Esophagus mucosa (tissue), 1 donor: ENCODE results near the gene USP40. TPM values are rescaled to one million over a fixed set of nuclear protein-coding genes. Genes with fewer than 3 reads are reported as not detected.
A peak's percentile ranks its signal among the peaks of the same experiment; 100 is the strongest.
"Not testable (repeated sequence)": the region's sequence is repeated elsewhere in the genome, so short reads cannot be mapped to it uniquely, and the experiment has no call there.

ENCODE experiments used
- ATAC-seq: fragments of 200-7000 bp; cut with Tn5 transposase; one replicate; pipeline ENCODE4 v1.9.1; 2020
- total RNA-seq: library from RNA; stranded (reverse); gene quantifications from one replicate; pipeline ENCODE4 v1.2.4, GENCODE V29; 2023
- donor health status: DM: yes; HTN: yes; CAD: no.

Gene USP40, protein sequence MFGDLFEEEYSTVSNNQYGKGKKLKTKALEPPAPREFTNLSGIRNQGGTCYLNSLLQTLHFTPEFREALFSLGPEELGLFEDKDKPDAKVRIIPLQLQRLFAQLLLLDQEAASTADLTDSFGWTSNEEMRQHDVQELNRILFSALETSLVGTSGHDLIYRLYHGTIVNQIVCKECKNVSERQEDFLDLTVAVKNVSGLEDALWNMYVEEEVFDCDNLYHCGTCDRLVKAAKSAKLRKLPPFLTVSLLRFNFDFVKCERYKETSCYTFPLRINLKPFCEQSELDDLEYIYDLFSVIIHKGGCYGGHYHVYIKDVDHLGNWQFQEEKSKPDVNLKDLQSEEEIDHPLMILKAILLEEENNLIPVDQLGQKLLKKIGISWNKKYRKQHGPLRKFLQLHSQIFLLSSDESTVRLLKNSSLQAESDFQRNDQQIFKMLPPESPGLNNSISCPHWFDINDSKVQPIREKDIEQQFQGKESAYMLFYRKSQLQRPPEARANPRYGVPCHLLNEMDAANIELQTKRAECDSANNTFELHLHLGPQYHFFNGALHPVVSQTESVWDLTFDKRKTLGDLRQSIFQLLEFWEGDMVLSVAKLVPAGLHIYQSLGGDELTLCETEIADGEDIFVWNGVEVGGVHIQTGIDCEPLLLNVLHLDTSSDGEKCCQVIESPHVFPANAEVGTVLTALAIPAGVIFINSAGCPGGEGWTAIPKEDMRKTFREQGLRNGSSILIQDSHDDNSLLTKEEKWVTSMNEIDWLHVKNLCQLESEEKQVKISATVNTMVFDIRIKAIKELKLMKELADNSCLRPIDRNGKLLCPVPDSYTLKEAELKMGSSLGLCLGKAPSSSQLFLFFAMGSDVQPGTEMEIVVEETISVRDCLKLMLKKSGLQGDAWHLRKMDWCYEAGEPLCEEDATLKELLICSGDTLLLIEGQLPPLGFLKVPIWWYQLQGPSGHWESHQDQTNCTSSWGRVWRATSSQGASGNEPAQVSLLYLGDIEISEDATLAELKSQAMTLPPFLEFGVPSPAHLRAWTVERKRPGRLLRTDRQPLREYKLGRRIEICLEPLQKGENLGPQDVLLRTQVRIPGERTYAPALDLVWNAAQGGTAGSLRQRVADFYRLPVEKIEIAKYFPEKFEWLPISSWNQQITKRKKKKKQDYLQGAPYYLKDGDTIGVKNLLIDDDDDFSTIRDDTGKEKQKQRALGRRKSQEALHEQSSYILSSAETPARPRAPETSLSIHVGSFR
- 28.6 TPM for total RNA-seq

DNA sequence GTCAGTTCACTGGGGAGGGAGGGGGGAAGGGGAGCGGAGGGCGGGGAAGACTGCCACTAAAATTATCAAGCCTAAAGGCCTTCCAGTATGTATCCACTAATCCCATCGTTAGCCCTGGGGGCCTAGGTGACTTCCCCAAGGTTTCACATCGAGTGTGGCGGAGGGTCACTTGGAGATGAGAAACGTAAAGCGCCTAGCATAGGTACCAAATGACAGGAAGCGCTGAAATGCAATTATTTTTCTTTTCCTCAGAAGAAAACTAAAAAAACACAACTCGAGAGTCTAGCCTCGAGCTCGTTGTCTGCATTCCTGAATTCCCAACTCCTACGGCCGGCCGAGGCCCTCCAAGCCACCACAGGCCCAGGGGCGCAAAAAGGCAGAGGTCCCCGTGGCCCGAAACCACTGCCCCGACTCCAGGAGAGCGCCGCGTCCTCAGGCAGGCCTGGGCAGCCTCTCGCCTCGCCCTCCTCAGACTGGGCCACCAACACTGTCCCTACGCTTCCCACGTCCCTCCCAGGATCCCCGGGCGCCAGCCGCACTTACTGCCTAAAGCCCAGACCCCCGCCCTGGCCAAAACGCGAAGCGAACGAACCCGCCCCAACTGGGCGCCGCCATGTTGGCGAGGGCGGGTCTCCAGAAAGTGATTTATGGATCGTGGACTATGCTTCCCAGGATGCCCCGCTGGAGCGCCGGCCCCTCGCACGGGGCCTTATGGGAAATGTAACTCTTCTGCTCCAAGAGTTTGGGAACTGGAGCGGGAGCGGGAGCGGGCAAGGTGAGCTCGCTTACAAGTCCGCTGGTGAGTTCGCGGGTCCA is at the start of gene USP40:
TSS of gene USP40 (minus strand) at position 642 of the 816 bp plus-strand sequence. CDS start 1,228 bp downstream, outside the sequence.
- peak; percentile 98 for ATAC-seq

DNA sequence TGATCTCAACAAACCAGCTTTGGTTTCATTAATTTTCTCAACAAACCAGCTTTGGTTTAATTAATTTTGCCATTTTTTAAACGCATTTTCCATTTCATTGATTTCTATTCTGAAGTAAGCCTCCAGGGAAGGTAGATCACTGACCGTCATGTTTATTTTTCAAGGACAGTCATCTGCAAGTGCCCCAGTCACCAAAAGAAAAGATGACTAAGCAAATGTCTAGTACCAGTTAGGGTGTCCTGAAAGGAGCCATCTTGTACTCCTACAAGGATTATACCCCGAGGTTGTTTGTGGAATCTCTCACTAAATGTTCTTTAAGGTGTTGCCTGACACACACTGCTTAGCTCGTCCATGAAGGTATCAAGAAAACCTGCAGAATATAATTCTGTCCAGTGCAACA is 44.7 kb upstream of the USP40 start:
- no peak for ATAC-seq

DNA sequence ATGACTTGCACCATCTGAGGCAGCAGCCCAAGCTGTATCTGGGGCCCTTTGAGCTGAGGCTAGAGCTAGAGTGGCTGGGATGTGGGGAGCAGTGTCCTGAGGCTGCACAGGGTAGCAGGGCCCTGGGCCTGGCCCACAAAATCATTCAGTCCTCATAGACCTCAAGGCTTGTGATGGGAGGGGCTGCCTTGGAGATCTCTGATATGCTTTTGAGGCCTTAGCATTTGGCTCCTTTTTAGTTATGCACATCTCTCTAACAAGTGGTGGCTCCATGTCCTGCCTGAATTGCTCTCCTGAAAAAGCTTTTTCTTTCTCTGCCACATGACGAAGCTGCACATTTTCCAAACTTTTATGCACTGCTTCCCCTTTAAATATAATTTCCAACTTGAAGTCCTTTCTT is 39.1 kb upstream of the USP40 start:
- no peak for ATAC-seq

DNA sequence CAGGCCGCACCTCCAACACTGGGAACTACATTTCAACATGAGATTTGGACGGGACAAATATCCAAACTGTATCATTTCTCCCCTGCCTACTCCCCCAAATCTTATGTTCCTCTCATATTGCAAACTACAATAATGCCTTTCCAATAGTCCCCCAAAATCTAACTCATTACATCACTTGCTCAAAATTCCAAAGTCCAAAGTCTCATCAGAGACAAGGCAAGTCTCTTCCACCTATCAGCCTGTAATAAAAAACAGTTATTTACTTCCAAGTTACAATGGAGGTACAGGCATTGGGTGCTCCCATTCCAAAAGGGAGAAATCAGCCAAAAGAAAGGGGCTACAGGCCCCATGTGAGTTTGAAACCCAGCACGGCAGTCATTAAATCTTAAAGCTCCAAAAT is 38.2 kb upstream of the USP40 start:
- ATAC-seq, result no peak

DNA sequence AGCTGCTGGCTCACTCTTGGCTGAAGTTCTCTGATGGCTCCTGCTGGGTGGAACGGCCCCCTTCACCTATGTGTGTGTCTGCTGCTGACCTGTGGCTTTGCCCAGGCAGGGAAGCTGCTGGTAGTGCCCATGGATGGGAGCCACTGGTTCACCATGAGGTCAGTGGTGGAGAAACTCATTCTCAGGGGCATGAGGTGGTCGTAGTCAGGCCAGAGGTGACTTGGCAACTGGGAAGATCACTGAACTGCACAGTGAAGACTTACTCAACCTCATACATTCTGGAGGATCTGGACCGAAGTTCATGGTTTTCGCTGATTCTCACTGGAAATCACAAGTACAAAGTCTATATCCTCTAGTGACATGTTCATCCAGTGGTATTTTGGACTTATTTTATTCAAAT is 36.9 kb upstream of the USP40 start:
- ATAC-seq, result no peak

DNA sequence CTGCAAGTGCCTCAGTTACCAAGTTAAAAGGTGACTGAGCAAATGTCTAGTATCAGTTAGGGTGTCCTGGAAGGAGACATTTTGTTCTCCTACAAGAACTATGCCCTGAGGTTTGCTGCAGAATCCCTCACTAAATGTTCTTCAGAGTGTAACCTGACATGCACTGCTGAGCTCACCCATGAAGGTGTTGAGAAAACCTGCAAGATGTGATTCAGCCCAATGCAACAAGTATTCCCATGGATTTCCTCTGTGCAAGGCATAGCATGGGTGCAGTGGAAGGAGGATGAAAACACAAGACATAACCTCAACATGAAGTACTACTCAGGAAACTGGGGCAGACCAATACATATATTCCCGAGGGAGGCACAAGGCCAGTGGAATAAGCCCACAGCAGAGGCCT is 35.5 kb upstream of the USP40 start:
- no peak for ATAC-seq

DNA sequence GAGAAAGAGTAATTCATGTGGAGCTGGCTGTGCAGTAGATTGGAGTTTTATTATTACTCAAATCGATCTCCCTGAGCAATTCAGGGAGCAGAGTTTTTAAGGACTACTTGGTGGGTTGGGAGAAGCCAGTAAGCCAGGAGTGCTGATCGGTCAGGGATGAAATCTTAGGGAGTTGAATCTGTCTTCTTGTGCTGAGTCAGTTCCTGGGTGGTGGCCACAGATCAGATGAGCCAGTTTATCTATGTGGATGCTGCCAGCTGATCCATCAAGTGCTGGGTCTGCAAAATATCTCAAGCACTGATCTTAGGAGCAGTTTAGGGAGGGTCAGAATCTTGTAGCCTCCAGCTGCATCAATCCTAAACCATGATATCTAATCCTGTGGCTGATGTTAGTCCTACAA is 33.8 kb upstream of the USP40 start:
- no peak for ATAC-seq

DNA sequence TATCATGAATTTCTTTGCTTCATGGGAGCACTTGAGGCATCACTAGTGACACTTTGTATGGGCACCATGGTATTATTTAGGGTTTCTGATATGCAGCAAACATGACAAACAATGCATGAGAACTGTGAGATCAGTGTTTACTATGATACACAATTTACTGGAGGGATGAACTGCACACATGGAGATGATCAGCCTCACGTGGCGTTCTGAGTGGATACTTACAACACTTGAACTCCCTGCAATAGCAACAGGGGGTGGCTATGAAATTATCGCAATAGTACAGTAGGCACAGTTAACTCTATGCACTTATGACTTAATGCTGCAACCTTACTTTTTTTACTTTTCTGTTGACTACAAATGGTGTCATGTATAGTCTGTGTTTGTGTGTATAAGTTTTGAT is 32.4 kb upstream of the USP40 start:
- no peak for ATAC-seq

DNA sequence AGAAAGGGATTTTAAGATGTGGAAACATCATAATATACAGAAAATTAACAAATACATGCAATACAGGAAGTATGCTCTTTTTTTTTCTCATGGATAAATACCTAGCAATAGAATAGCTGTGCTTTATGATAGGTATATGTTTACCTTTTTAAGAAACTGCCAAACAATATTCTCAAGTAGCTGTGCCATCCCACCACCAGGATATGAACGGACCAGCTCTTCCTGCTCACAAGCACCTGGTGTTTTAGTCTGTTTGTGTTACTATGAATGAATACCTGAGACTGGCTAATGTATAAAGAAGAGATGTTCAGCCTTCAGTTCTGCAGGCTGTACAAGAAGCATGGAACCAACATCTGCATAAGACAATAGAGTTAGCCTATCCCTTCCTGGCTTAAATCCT is 30.9 kb upstream of the USP40 start:
- no peak for ATAC-seq

DNA sequence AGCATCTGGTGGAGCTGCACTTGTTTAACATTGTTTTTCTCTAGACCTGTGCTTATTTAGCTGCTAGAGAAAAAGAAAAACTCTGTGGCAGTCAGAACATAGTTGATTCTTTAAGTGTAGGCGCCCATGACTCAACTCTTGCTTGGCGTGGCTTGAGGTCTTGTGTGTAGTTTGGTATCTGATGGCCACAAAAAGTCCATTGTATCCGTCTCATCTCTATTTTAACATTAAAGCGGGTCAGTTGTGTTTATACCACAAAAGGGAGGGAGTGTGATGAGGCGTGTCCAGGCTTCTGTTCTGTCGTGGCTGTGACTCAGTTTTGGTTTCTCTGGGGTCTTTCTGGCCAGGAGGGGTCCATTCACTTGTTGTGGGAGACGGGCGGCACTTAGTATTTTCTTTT is 26.6 kb upstream of the USP40 start:
- ATAC-seq, result no peak

DNA sequence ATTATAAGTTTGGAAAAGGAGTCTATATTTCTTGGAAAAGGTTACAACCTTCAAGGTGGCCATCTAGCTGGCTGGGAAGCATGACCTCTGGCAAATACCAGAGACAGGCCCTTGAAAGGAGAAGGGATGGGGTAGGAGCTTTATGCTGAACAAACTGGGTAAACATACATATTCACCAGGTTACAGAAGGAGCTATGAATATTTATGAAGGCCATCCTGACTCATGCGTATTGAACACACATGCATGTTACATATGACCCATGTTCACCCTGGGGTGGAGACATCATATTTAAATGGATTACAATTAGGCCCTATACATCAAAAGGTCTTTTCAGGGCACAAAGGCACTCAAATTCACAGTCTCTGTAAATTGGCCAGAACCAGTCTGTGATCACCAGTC is 26.1 kb upstream of the USP40 start:
- ATAC-seq, result not testable (repeated sequence)

DNA sequence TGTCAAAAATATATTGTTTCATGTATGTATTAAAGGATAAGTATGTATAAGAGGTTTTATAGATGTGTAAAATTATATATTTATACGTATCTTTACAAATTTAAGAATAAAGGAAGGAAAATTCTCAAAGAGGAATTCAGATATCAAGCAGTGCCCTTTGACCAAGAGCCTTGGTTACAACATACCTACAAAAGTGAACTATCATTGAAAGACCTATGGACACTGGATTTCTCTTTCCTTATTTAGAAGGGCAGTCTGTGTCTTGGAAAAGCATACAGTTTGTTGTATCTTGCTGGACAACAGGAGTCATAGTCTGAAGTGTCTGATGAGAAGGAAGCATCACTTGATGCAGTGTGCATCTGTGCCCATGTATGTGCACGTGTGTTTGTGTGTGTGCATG is 21.8 kb upstream of the USP40 start:
- ATAC-seq, result no peak

DNA sequence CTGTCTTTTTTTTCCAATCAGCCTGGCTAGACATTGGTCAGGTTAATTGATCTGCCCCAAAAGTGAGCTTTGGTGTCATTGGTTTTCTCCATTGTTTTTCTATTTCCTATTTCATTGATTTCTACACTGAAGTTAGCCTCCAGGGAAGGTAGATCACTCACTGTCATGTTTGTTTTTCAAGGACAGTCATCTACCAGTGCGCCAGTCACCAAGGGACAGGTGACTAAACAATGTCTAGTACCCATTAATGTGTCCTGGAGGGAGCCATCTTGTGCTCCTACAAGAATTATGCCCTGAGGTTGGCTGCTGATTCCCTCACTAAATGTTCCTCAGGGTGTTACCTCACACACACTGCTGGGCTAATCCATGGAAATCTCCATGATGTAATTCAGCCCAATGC is 17.6 kb upstream of the USP40 start:
- no peak for ATAC-seq

DNA sequence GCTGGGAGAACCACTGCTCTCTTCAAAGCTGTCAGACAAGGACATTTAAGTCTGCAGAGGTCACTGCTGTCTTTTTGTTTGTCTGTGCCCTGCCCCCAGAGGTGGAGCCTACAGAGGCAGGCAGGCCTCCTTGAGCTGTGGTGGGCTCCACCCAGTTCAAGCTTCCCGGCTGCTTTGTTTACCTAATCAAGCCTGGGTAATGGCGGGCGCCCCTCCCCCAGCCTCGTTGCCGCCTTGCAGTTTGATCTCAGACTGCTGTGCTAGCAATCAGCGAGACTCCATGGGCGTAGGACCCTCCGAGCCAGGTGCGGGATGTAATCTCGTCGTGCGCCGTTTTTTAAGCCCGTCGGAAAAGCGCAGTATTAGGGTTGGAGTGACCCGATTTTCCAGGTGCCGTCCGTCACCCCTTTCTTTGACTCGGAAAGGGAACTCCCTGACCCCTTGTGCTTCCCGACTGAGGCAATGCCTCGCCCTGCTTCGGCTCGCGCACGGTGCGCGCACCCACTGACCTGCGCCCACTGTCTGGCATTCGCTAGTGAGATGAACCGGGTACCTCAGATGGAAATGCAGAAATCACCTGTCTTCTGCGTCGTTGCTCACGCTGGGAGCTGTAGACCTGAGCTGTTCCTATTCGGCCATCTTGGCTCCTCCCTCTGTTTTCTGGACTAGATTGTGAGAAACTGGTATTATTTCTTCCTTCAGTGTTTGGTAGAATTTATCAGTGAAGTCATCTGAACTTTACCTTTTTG is 16.8 kb upstream of the USP40 start:
- ATAC-seq, result not testable (repeated sequence)

DNA sequence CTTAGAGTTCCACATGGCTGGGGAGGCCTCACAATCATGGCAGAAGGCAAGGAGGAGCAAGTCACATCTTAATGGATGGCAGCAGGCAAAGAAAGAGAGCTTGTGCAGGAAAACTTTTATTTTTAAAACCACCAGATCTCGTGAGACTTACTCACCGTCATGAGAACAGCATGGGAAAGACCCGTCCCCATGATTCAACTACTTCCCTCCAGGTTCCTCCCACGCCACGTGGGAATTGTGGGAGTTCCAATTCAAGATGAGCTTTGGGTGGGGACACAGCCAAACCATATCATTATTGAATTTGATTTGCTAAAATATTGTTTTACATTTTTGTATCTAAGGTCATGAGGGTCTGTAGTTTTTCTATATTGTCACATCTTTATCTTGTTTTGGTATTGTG is 10.8 kb upstream of the USP40 start:
- not testable (repeated sequence) for ATAC-seq

DNA sequence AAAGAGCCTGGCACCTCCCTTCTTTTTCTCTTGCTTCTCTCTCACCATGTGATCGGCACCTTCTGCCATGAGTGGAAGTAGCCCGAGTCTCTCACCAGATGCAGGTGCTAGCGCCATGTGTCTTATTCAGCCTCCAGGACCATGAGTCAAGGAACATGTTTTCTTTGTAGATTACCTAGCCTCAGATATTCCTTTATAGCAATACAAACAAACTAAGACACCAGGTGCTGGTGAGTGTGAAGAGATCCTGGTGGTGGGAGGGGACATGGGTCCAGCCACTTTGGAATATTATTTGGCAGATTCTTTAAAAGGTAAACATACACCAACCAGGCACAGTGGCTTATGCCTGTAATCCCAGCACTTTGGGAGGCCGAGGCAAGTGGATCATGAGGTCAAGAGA is 5.9 kb upstream of the USP40 start:
- no peak for ATAC-seq

DNA sequence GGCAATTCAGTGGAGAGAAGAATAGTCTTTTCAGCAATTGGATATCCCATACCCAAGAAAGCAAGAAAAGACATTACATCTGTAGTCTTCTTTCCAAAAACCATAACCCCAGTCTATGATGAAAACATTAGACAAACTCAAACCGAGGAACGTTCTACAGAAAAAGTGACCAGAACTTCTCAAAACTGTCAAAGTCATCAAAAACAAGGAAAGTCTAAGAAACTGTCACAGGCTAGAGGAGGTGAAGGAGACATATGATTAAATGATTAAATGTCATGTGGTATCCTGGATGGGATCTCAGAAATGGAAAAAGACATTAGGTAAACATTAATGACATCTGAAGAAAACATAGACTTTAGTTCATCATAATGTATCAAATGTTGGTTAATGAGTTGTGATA is 4.9 kb upstream of the USP40 start:
- no peak for ATAC-seq

DNA sequence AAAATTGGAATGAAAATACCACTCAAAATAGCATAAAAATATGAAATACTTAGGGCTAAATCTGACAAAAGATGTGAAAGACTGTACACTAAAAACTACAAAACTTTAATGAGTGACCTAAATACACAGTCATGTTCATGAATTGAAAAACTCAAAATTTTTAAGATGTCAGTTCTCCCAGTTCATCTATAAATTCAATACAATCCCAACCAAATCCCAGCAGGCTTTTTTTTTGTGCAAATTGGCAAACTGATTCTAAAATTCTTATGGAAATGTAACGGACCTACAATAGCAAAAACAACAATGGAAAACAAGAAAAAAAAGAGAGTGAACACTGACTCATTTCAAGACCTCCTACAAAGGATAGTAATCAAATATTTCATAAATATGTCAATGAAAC is 4.4 kb upstream of the USP40 start:
- no peak for ATAC-seq

DNA sequence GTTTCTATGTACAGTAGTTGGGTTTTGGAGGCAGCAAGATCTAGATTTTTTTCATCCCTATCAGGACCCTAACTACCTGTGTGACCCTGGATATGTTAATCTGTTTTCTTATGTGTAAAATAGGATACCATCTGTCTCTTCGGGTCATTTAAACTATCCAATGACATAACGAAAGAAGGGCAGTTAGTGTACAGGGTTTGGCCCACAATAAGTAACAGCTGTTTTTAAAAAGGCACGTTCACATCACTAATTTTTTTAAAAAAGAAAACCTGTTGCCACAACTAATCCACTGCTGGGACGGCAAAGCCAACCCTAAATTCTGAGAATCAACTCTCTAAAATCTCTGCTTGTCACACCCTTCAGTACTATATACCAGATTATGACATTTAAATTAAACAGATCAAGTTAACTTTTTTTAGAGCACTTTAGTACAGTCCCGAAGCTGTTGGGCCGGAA is 869 bp downstream of the USP40 start:
- no peak for ATAC-seq

DNA sequence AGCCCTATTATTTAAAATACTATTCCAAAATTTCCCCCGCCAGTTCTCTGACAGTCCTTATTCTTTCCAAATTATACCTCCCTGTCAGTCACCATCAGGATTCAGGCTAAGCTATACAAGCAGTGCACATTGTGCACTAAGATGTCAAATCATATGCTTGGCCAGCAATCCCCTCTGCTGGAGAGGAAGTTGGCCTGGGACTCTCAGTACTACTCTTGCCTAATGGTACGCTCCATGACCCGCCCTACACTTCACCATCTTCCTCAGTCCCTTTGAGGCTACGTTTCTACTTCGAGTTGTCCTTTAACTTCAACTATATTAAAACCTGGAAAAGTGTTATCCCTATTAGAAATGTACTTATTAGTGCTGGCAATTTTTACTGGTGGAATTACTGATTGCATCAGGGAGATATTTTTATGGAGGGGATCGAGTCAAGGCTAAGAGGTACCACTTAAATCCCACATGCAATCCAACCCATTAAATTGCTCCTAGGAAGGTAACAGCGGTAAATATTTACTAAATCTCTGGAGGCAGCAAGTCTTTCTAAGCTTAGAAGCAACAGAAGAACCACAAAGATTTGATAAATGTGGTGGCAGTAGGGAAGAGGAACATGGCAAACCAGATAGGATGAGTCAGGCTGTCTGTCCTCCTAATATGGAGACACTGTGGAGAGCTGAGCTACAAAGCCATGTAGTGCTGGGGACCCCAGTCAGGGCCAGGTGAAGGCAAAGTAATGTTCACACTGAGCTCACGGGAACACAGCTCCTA is 2.7 kb downstream of the USP40 start:
- no peak for ATAC-seq
